Activated CD8-positive, alpha-beta T cell treated with anti-CD3 and anti-CD28 coated beads for 36 hours (primary cell): ENCODE measurements around the gene UBE2D3. TPM values are rescaled to one million over a fixed set of nuclear protein-coding genes. Genes with fewer than 3 reads are reported as not detected.

Experiments used
- ATAC-seq: fragments of 200-7000 bp; cut with Tn5 transposase; one replicate; pipeline ENCODE4 v1.10.0; 2021; ENCODE audit warnings: mild to moderate bottlenecking, moderate library complexity
- CTCF ChIA-PET: fragments of 350-600 bp; sonication (Branson Sonifier 250); formaldehyde crosslinking; loops from one replicate; lab custom pipeline; 2021; ENCODE audit warnings: antibody characterized with exemption; lab: Charles Lee
- POLR2A ChIA-PET: fragments of 350-600 bp; sonication (Branson Sonifier 250); formaldehyde crosslinking; loops from one replicate; lab custom pipeline; 2021; ENCODE audit warnings: antibody characterized with exemption; lab: Charles Lee
- DNase-seq: peaks from one replicate; pipeline ENCODE4 v3.0.0-alpha.2; 2020
- H3K27ac Mint-ChIP-seq: one replicate; pipeline ENCODE4 v1.8.0; 2021; ENCODE audit warnings: mild to moderate bottlenecking, mixed read lengths
- H3K27me3 Mint-ChIP-seq: one replicate; pipeline ENCODE4 v1.8.0; 2021; ENCODE audit warnings: mixed read lengths
- H3K36me3 Mint-ChIP-seq: one replicate; pipeline ENCODE4 v1.8.0; 2021; ENCODE audit warnings: low read depth, mixed read lengths
- H3K4me1 Mint-ChIP-seq: one replicate; pipeline ENCODE4 v1.8.0; 2021; ENCODE audit warnings: low read depth, mixed read lengths
- H3K4me3 Mint-ChIP-seq: one replicate; pipeline ENCODE4 v1.8.0; 2021; ENCODE audit warnings: mild to moderate bottlenecking, moderate library complexity, mixed read lengths
- H3K9me3 Mint-ChIP-seq: one replicate; pipeline ENCODE4 v1.8.0; 2021; ENCODE audit warnings: mixed read lengths
- CTCF ChIP-seq: fragments of 200-600 bp; IDR thresholded peaks from one replicate; pipeline ENCODE4 v1.8.0; 2022; ENCODE audit warnings: antibody characterized with exemption, mild to moderate bottlenecking
- intact Hi-C: fragments of 100-400 bp; cut with micrococcal nuclease; formaldehyde crosslinking; loops from one replicate; pipeline ENCODE4 v1.10.0; 2022
- total RNA-seq, 2 experiments: library from RNA; stranded (reverse); gene quantifications; one replicate each; pipeline ENCODE4 v1.2.3, GENCODE V29; 2021

UBE2D3 gene
- 100 to 1,000 TPM; 410 to 427 TPM for total RNA-seq

- Mint-ChIP-seq H3K9me3 (no peaks in the 10 kb centered on the region), H3K4me3 (no peak within 1 kb of the TSS), H3K4me1 (peaks cover 21% of the 10 kb centered on the region), H3K27ac (no peak within 1 kb of the TSS), H3K36me3 (peaks cover 22% of the 10 kb centered on the region), H3K27me3 (no peaks in the 10 kb centered on the region)
- intact Hi-C loops = loop anchor here (5.0 to 10.0 kb wide), 2 partner anchors 202 to 325 kb away; partner anchors contain the start of gene NFKB1
- ChIA-PET POLR2A (interaction anchor here (0.6 to 5.7 kb wide), 28 partner anchors 10 to 1668 kb away, joined by 3 to 100 read pairs (median 4); partner anchors contain the start of genes CISD2, MANBA, NFKB1 and SLC39A8), CTCF (interaction anchor here (1.0 to 1.9 kb wide), 7 partner anchors 8 to 482 kb away, joined by 3 to 7 read pairs (median 5); partner anchors contain the start of genes CISD2 and SLC39A8)
- peak; percentile 60 for ATAC-seq
- DNase-seq = peak; percentile 97
- no peak for TF ChIP-seq CTCF
Measured at GRCh38 chr4:102826890-102827673, at the start of gene UBE2D3. UBE2D3 (minus strand) TSS chr4:102827551; CDS start chr4:102826508, 1,043 bp downstream.

- Mint-ChIP-seq H3K4me3 (no peak overlapping the region), H3K9me3 (peaks cover under 1% of the 10 kb centered on the region), H3K36me3 (peaks cover 53% of the 10 kb centered on the region), H3K4me1 (peaks cover 38% of the 10 kb centered on the region), H3K27ac (peak overlapping the region; percentile 20), H3K27me3 (no peaks in the 10 kb centered on the region)
- no peak for TF ChIP-seq CTCF
- intact Hi-C loops = no loop called here
- DNase-seq (no peak), ATAC-seq (no peak)
- ChIA-PET CTCF (no interaction called here), POLR2A (no interaction called here)
Measured at GRCh38 chr4:102871772-102872171, 44.4 kb upstream of the UBE2D3 start.

- TF ChIP-seq CTCF = no peak
- DNase-seq (peak; percentile 77), ATAC-seq (peak; percentile 34)
- H3K4me3 Mint-ChIP-seq = peak overlapping the region; percentile 88
- POLR2A ChIA-PET = interaction anchor here (0.6 to 4.8 kb wide), 9 partner anchors 13 to 172 kb away, joined by 3 to 100 read pairs (median 4); partner anchors contain the start of genes MANBA and UBE2D3
- H3K36me3 Mint-ChIP-seq = peaks cover 51% of the 10 kb centered on the region
- intact Hi-C loops = loop anchor here (1.0 kb wide), 1 partner anchor 41 kb away; no protein-coding TSS in a partner anchor
- H3K27ac Mint-ChIP-seq = peak overlapping the region; percentile 99
- peaks cover 2% of the 10 kb centered on the region for H3K9me3 Mint-ChIP-seq
- CTCF ChIA-PET = interaction anchor here (0.7 to 1.2 kb wide), 5 partner anchors 17 to 439 kb away, joined by 3 to 5 read pairs (median 3); partner anchors contain the start of gene UBE2D3
- H3K27me3 Mint-ChIP-seq = no peaks in the 10 kb centered on the region
- peaks cover 52% of the 10 kb centered on the region for H3K4me1 Mint-ChIP-seq
Measured at GRCh38 chr4:102869569-102870197, 42.3 kb upstream of the UBE2D3 start.

- ChIA-PET CTCF (interaction anchor here (0.7 to 1.3 kb wide), 8 partner anchors 16 to 438 kb away, joined by 3 to 5 read pairs (median 3); partner anchors contain the start of gene UBE2D3), POLR2A (interaction anchor here (0.6 to 4.8 kb wide), 17 partner anchors 10 to 286 kb away, joined by 3 to 100 read pairs (median 4); partner anchors contain the start of genes MANBA, SLC9B2 and UBE2D3)
- H3K27me3 Mint-ChIP-seq = no peaks in the 10 kb centered on the region
- H3K4me1 Mint-ChIP-seq = peaks cover 54% of the 10 kb centered on the region
- TF ChIP-seq CTCF = no peak
- H3K9me3 Mint-ChIP-seq = peaks cover 2% of the 10 kb centered on the region
- intact Hi-C loops = loop anchor here (1.0 kb wide), 1 partner anchor 41 kb away; no protein-coding TSS in a partner anchor
- ATAC-seq (peak; percentile 86), DNase-seq (peak; percentile 95)
- H3K36me3 Mint-ChIP-seq = peaks cover 50% of the 10 kb centered on the region
- peak within 1 kb of the TSS; percentile 88 for H3K4me3 Mint-ChIP-seq
- H3K27ac Mint-ChIP-seq = peak within 1 kb of the TSS; percentile 99
Measured at GRCh38 chr4:102868781-102869568, 41.6 kb upstream of the UBE2D3 start, which contains the start of gene CISD2. CISD2 (plus strand) TSS chr4:102868992; CDS start chr4:102869085, 93 bp downstream.
